Spinal cord (tissue), 10 donors: Measurements from ENCODE around the gene CBLIF. TPM values are rescaled to one million over a fixed set of nuclear protein-coding genes. Genes with fewer than 3 reads are reported as not detected.
"Not testable (repeated sequence)": the region's sequence is repeated elsewhere in the genome, so short reads cannot be mapped to it uniquely, and the experiment has no call there.

Experiments used
- DNase-seq, 6 donors: peaks; one replicate each; pipeline versions ENCODE4 v3.0.0 to v3.0.0-alpha.2; 2013 to 2015; ENCODE audit warnings: low spot score in 6 of 6, low read depth in 4 of 6
- H3K27ac ChIP-seq: one replicate; pipeline ENCODE4 v1.5.1; 2013; ENCODE audit warnings: low read depth, low read length, control low read depth
- H3K27me3 ChIP-seq: one replicate; pipeline ENCODE4 v1.6.1; 2013; ENCODE audit warnings: low read length; ENCODE audit not compliant: control insufficient read depth, insufficient read depth
- H3K36me3 ChIP-seq: one replicate; pipeline ENCODE4 v1.6.1; 2013; ENCODE audit warnings: low read length; ENCODE audit not compliant: control insufficient read depth, insufficient read depth
- H3K4me1 ChIP-seq: one replicate; pipeline ENCODE4 v1.6.1; 2013; ENCODE audit warnings: low read length; ENCODE audit not compliant: control insufficient read depth, insufficient read depth
- H3K4me3 ChIP-seq: one replicate; pipeline ENCODE4 v1.5.1; 2013; ENCODE audit warnings: low read depth, low read length, control low read depth
- H3K9me3 ChIP-seq: one replicate; pipeline ENCODE4 v1.6.1; 2013; ENCODE audit warnings: low read length; ENCODE audit not compliant: control insufficient read depth, insufficient read depth
- WGBS: methylation state at CpG from one replicate; pipeline ENCODE4 v1.1.5; 2013; ENCODE audit warnings: missing lambda C conversion rate; ENCODE audit not compliant: insufficient coverage; 5-methylcytosine and 5-hydroxymethylcytosine counted together
- long read RNA-seq, 4 donors: transcript quantifications; one replicate each; lab custom pipeline, GENCODE V29; 2026
- polyA plus RNA-seq, 2 donors: library from polyadenylated mRNA; unstranded; fragments of 120-200 nt; gene quantifications; one replicate each; pipeline ENCODE4 v1.2.1, GENCODE V29; 2013; ENCODE audit not compliant: insufficient read length in 2 of 2
- total RNA-seq, 2 donors: library from RNA; depleted of rRNA in 1 of 2; stranded (reverse); fragments of 120-200 nt in 1 of 2; fragments of >200 nt in 1 of 2; gene quantifications; one replicate each; pipeline versions ENCODE4 v1.2.3 to v1.2.4, GENCODE V29; 2013 to 2014
- donor health status: healthy.

Gene CBLIF
- total RNA-seq (not detected), polyA plus RNA-seq (not detected)
- long read RNA-seq, donor 1 = 0 reads
- long read RNA-seq, donor 2 = 0 reads
- long read RNA-seq, donor 3 = 0 reads
- long read RNA-seq, donor 4 = 0 reads

GRCh38 chr11:59845399-59845798 lies at the start of gene CBLIF:
Gene CBLIF (minus strand): TSS chr11:59845499. CDS start chr11:59845453, 46 bp downstream.
- DNase-seq = no peak
- 100% methylated on average over 1 of the region's 4 CpGs for WGBS
- H3K9me3 ChIP-seq = no peaks in the 10 kb centered on the region
- no peaks in the 10 kb centered on the region for H3K4me1 ChIP-seq
- no peak within 1 kb of the TSS for H3K27ac ChIP-seq
- no peaks in the 10 kb centered on the region for H3K36me3 ChIP-seq
- no peak within 1 kb of the TSS for H3K4me3 ChIP-seq
- no peaks in the 10 kb centered on the region for H3K27me3 ChIP-seq

DNA sequence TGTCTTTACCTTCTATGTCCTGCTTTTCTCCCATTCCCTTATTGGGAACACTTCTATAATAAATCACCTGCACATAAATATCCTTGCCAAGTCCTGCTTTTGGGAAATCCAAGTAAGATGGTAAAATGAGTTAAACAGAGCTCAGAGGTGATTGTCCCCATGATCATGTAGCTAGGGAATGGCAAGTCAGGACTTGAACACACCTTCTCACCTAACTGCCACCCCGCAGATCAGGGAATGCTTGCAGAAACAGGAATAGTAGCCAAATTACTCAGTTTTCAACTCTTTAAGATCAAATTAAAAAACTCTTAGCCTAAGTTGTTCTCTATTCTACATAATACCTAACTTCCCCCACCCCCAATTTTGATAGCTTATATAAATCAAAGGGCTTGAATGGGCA lies 49.3 kb upstream of the CBLIF start:
- WGBS = 80% methylated on average over 1 of the region's 1 CpG
- no peak for DNase-seq

DNA sequence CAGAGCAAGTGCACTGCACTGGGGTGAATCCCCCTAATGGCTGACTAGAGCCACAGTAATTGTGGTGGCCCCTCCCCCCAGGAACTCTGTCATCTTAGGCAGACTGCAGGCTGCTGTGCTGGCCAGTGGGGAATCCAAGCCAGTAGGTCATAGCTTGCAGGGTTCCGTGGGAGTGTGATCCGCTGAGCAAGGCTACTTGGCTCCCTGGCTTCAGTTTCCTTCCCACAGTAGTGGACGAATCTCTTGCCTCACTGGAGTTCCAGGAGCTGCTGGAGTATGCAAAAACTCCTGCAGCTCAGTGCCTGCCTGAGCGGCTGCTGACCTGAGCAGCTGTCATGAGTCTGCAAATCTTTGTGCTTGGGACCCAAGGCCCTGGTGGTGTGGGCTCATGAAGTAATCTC lies 46.5 kb upstream of the CBLIF start:
- Histone ChIP-seq H3K9me3 (peaks cover 2% of the 10 kb centered on the region), H3K27ac (no peak overlapping the region)

More for the DNA sequence above, 49.3 kb upstream of the CBLIF start:
- Histone ChIP-seq H3K36me3 (no peaks in the 10 kb centered on the region), H3K27ac (no peak overlapping the region), H3K4me1 (no peaks in the 10 kb centered on the region), H3K27me3 (no peaks in the 10 kb centered on the region), H3K9me3 (no peaks in the 10 kb centered on the region), H3K4me3 (no peak overlapping the region)

GRCh38 chr11:59887156-59887555 lies 41.9 kb upstream of the CBLIF start:
- not testable (repeated sequence) for H3K4me1 ChIP-seq, H3K36me3 ChIP-seq, H3K9me3 ChIP-seq, H3K27ac ChIP-seq, H3K27me3 ChIP-seq, DNase-seq, H3K4me3 ChIP-seq

More for the DNA sequence above, 46.5 kb upstream of the CBLIF start:
- no peak for DNase-seq
- no peaks in the 10 kb centered on the region for H3K4me1 ChIP-seq
- no peaks in the 10 kb centered on the region for H3K36me3 ChIP-seq
- no peak overlapping the region for H3K4me3 ChIP-seq
- H3K27me3 ChIP-seq = no peaks in the 10 kb centered on the region
- 22% methylated on average over 4 of the region's 4 CpGs for WGBS

- no CpG with 5 or more reads among the region's 1 CpG for WGBS
- Histone ChIP-seq H3K9me3 (peaks cover 7% of the 10 kb centered on the region), H3K4me3 (no peak overlapping the region)
Observed at GRCh38 chr11:59883597-59883996, 38.3 kb upstream of the CBLIF start.

GRCh38 chr11:59879567-59879966 lies 34.3 kb upstream of the CBLIF start:
- no peak for DNase-seq
- H3K36me3 ChIP-seq = no peaks in the 10 kb centered on the region
- no peaks in the 10 kb centered on the region for H3K9me3 ChIP-seq
- H3K27ac ChIP-seq = no peak overlapping the region
- WGBS = no CpG with 5 or more reads among the region's 1 CpG
- no peaks in the 10 kb centered on the region for H3K27me3 ChIP-seq
- H3K4me1 ChIP-seq = no peaks in the 10 kb centered on the region
- no peak overlapping the region for H3K4me3 ChIP-seq

More at GRCh38 chr11:59883597-59883996, 38.3 kb upstream of the CBLIF start:
- DNase-seq = no peak
- Histone ChIP-seq H3K36me3 (no peaks in the 10 kb centered on the region), H3K27me3 (no peaks in the 10 kb centered on the region), H3K27ac (no peak overlapping the region), H3K4me1 (no peaks in the 10 kb centered on the region)

DNA sequence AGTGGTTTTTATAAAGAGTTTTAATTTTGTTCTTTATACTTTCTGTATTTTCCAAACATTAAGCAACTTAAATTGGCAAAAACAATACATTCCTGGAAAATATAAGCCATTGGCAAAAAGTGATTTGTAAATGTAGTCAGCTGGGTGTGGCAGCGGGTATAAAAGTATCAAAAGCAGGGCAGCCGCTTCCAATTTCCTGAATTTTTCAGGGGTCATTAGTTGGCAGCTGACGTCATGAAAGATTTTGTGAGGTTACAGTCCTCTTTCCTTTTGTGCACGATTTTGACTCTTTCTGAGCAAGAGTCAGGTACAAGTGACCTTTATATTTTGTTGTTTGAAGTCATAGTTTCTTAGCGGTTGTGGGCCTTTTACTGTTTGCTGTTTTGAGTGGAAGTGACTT lies 33.3 kb upstream of the CBLIF start, which contains the start of gene OOSP3:
Gene OOSP3 (plus strand): TSS at position 208 of the 400 bp plus-strand sequence. CDS start 27 bp downstream, at position 235.
- Histone ChIP-seq H3K27ac (no peak within 1 kb of the TSS), H3K4me1 (no peaks in the 10 kb centered on the region), H3K4me3 (no peak within 1 kb of the TSS), H3K9me3 (no peaks in the 10 kb centered on the region), H3K36me3 (no peaks in the 10 kb centered on the region), H3K27me3 (no peaks in the 10 kb centered on the region)
- WGBS = 65% methylated on average over 4 of the region's 5 CpGs
- DNase-seq = no peak

- Histone ChIP-seq H3K27me3 (no peaks in the 10 kb centered on the region), H3K27ac (no peak overlapping the region), H3K4me3 (no peak overlapping the region), H3K4me1 (no peaks in the 10 kb centered on the region), H3K9me3 (no peaks in the 10 kb centered on the region), H3K36me3 (no peaks in the 10 kb centered on the region)
- no peak for DNase-seq
Observed at GRCh38 chr11:59877784-59878183, 32.5 kb upstream of the CBLIF start.

- no peaks in the 10 kb centered on the region for H3K27me3 ChIP-seq
- no peak overlapping the region for H3K27ac ChIP-seq
- H3K36me3 ChIP-seq = no peaks in the 10 kb centered on the region
- no peaks in the 10 kb centered on the region for H3K9me3 ChIP-seq
- H3K4me1 ChIP-seq = no peaks in the 10 kb centered on the region
- H3K4me3 ChIP-seq = no peak overlapping the region
- DNase-seq = no peak
Observed at GRCh38 chr11:59877325-59877724, 32.0 kb upstream of the CBLIF start.

DNA sequence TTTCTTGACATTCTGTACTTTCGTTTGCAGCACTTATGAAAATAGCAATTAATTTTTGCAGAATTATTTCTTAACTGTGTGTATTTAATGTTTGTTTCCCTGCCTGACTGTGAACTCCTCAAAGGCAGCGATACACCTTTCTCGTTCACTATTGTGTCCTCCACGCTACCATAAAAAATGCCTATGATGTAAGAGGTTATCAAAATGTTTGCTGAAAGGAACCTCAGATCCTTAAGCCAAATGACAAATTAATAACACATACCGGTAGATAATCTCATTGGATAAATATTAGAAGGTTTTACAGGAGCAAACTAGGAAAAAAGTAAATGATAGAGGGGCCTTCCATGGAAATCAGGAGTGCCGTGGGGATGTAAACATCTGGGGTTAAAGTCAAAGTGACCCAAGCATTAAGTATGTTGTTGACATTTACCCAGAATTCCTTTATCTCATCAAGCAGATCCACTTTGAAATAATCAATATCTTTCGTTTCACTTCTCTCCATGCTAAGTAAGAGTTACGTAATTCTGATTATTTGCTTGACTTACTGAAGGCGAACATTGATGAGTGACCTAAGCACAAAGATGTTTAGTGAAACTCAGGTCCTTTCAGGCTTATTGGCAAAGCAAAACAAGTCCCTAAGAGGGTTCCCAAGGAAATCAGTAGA lies 30.7 kb upstream of the CBLIF start:
- Histone ChIP-seq H3K27me3 (no peaks in the 10 kb centered on the region), H3K4me3 (no peak overlapping the region), H3K36me3 (no peaks in the 10 kb centered on the region), H3K27ac (no peak overlapping the region), H3K9me3 (peaks cover 1% of the 10 kb centered on the region), H3K4me1 (no peaks in the 10 kb centered on the region)
- WGBS = no CpG with 5 or more reads among the region's 9 CpGs
- DNase-seq = no peak
